NOMO-1 treated with DMSO at 0.1 percent for 48 hours (cell line): ENCODE measurements around the gene SLC44A1.

Experiments used
- DNase-seq: peaks from one replicate; lab custom pipeline; 2025; ENCODE audit not compliant: unreplicated experiment; lab: John Stamatoyannopoulos, UW

SLC44A1 gene

GRCh38 chr9:105297442-105298075 is 53.1 kb downstream of the SLC44A1 start:
- no peak for DNase-seq

DNA sequence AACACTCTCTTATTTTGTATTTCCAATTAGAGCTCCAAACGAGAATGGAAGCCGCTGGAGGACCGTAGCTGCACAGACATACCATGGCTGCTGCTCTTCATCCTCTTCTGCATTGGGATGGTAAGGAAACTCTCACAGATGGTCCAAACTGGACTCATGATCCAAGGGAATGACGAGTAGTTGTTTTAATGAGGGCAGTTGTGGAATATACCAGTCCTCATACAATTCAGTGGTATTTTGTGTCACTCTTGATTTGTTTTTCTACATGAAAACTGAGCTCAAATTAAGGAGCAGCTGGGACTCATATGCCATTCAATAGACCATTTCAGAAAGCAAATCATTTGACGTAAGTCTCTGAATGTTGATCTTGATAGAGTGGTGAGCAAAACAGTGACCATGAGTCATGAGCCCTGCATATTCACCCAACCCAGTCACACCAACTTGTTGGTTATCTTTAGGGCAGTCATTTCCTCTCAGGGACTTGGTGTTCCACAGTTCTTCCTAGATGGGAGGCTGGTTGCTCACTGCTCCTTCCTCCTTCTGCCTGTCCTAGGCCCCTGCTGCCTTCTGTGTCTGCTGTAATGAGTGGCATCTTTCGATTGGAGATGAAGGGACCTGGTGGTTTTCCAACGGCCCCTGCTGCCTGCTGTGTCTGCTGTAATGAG is 54.9 kb downstream of the SLC44A1 start:
- no peak for DNase-seq

- no peak for DNase-seq
Measured at GRCh38 chr9:105302728-105303127, 58.3 kb downstream of the SLC44A1 start.

DNA sequence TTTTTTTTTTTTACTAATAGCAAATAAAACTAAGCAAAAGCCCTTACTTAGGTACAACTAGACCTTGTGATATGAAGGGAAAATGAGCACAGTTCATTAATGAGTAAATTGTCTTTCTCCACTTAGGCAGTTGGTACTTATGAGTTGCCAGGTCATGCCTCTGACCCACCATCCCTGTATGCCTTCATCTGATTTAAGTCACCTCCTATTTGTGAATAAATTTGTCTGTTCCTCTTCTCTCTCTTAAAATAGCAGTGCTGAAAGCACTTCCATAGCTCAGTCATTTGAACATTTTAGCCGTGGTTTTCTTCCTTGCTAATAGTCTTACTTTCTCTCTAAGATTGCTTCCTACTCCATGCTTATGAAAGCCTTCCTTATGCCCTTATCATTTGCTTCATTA is 61.4 kb downstream of the SLC44A1 start:
- DNase-seq, result peak; percentile 44

GRCh38 chr9:105306351-105307140 is 62.1 kb downstream of the SLC44A1 start:
- DNase-seq, result no peak

GRCh38 chr9:105307591-105308130 is 63.2 kb downstream of the SLC44A1 start:
- no peak for DNase-seq

DNA sequence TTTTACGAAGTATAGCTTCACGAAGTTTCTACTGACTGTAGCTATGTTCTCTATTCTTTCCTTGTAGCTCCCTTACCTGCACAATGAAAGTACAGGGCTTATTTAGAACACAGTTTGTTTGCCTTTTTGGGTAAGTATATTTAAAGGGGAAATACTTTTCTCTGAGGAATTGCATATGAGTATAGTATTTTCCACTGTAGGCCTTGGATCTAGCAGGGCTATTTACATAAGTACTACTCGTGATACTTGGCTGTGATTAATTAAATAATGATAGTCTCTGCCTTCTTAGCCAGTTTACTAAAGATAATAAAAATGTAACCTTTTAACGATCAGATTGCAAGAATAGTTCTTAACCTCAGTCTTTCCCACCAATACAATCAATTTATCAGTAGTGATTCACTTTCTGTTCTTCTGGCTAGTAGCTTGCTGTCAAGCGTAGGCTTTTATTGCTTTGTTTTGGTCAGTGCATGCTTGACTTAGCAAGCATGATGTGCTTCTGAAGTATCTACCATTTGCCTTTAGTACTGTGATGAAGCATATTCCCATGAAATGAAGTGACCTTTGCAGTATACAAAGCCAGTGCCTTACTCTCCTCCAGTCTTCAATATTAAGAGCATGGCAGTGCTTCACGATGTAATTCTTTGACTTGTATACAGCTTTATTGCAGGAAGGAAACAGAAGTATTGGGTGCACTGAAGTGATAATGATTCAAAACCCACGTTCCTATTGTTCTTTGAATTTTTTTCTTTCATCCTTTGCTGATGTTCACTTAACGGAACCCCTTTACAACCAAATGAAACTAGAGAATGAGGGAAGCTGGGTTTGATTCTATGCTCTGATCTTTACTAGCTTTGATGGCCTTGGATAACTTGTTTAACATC is 64.2 kb downstream of the SLC44A1 start:
- DNase-seq, result no peak

GRCh38 chr9:105309531-105309931 is 65.1 kb downstream of the SLC44A1 start:
- no peak for DNase-seq

GRCh38 chr9:105311306-105311705 is 66.9 kb downstream of the SLC44A1 start:
- no peak for DNase-seq

- no peak for DNase-seq
Measured at GRCh38 chr9:105313238-105313637, 68.8 kb downstream of the SLC44A1 start.

- no peak for DNase-seq
Measured at GRCh38 chr9:105316703-105317102, 72.3 kb downstream of the SLC44A1 start.

GRCh38 chr9:105318729-105319191 is 74.3 kb downstream of the SLC44A1 start:
- peak; percentile 52 for DNase-seq

- DNase-seq, result no peak
Measured at GRCh38 chr9:105319202-105319813, 74.9 kb downstream of the SLC44A1 start.

- no peak for DNase-seq
Measured at GRCh38 chr9:105320568-105320967, 76.1 kb downstream of the SLC44A1 start.

DNA sequence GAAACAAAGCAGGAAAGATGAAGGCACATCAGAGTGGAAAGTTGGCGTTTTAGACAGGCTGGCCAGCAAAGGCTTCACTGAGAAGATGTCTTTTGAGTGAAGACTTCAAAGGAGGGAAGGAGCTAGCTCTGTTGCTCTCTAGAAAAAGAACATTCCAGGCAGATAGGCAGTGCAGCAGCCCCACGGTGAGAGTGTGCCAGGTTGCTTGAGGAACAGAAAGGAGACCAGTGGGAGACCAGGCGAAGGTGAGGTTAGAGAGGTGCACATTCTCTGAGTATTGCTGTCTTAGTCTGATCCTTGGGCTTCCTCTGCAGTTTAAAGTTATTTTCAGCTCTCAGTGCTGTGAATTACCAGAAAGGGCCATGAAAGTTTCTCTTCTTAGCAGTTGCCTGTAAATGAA is 83.8 kb downstream of the SLC44A1 start:
- no peak for DNase-seq

DNA sequence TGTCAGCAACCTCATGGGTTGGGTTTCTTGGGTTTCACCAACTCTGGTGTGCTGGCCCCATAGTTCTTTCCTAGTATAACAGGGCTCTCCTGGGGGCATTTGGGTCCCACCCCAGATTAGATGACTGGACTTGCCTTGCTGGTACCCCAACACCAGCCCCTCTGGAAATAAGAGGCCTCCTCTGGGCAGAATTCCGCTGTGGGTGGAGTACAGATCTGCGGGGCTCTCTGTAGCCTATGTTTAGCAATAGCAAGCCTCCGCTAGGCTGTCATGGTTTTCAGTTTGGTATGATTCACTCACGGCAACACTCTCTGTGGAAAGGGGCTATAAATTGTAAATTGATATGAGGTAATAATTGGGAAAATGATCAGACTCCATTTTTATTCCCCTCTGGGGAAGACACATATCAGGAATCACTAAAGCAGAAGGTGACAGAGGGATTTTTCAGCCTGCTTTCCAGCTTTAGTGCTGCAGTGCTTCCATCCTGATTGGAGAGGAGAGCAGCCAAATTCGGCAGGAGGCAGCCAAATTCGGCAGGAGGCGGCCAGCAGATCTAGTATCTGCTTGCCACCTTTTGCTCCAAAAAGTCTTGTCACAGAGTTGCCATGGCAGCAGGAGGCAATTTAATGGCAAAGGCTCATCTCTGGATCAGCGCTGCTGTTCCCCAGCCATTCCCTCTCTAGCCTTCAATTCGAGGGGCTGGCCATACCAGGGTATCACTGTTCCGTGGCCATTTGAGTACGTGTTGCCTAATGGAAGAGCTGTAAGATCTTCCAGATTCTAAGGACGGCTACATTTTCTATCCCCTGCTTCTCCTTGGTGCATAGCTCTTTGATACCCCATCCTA is 84.6 kb downstream of the SLC44A1 start:
- no peak for DNase-seq

- DNase-seq, result no peak
Measured at GRCh38 chr9:105329719-105330062, 85.2 kb downstream of the SLC44A1 start.

GRCh38 chr9:105330201-105330600 is 85.8 kb downstream of the SLC44A1 start:
- DNase-seq, result no peak

DNA sequence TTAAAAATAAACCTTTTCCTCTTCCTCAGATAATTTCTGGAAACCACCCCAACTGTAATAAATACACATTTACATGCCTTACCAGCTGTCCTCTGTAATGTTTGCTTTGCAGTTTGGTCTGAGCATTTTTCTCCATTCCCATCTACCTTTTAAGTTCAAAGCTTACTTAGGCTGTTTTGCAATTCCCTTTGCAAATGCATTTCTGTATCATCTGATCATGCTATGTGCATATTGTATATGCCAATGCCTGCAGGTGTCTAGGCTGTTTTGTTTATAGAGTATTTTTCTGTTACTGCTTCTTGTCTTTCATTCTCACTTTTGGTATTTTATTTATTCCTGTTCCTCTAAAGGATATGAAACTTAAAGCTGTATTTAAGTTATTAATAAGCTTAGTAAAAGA is 86.3 kb downstream of the SLC44A1 start:
- no peak for DNase-seq

GRCh38 chr9:105331160-105331559 is 86.7 kb downstream of the SLC44A1 start:
- DNase-seq, result no peak
